Measurements from ENCODE around the gene HPX.

Gene HPX

DNA sequence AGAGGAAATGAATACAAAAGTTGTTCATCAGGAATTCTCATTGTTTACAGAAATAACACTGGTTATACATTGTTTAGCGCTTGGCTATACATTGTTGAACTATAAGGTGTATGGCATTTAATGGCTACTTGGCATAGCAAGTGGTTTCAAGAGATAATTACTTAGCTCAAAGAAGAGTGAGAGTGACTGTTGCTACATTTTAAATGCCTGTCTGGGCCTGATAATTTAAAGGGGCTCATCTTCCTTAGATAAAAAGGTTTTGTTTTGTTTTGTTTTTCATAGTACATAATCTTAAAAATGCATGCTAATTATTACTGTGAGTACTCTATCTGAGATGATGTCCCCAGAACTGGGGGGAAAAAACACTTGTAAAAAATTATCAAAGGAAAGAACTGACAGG lies 52.0 kb downstream of the HPX start:
- DNase-seq, result no peak

DNA sequence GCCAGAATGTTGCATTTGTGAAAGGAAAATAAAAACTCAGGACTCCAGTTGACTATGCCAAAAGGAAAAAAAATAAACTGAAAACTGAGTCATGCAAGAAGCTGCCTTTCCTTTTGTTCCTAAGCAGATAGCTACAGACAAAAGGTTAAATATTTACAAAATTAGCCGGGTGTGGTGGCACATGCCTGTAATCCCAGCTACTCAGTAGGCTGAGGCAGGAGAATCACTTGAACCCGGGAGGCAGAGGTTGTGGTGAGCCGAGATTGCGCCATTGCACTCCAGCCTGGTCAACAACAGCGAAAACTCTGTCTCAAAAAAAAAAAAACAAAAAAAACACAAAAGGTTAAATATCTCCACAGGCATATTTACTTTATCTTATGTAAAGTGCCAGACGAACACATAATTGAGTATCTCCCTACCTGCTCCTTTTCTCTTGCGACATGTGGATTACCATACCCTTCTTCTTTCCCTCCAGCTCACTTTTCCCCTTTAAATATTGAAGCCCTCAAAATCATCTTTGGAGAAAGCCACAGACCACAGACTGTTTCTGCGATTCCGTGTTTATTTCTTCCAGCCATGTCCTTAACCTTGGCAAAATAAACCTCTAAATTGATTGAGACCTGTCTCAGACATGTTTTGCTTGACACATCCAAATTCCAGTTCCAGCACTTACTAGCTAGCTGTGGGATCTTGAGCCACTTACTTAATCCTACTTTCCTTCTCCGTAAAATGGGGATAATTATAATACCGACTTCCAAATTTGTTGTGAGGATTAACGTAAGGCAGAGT lies 52.8 kb downstream of the HPX start:
- no peak for DNase-seq

GRCh38 chr11:6385046-6385777 lies 55.6 kb downstream of the HPX start:
- no peak for DNase-seq

Data from CD4-positive, alpha-beta T cell treated with Interleukin-10 for 1 hour (primary cell).